ENCODE data around the gene DUOX1. TPM values are rescaled to one million over a fixed set of nuclear protein-coding genes. Genes with fewer than 3 reads are reported as not detected.

The DUOX1 gene
- total RNA-seq, 1 experiment from 2014 or later: 1.5 TPM

- DNase-seq (ENCODE audit: low spot score): no peak
These were observed 13.3 kb downstream of the DUOX1 start for GRCh38 chr15:45143056-45143455.

DNA sequence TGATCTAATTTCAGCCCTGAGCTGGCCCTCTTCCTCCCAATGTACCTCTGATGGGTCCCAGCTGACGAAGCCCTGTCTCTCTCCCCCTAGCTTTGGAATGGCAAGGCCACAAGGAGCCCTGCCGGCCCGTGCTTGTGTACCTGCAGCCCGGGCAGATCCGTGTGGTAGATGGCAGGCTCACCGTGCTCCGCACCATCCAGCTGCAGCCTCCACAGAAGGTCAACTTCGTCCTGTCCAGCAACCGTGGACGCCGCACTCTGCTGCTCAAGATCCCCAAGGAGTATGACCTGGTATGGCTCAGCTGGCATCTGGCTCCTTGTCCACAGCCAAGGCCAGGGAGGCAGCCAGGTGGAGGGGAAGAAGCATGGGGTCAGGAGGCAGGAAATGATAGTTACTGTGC lies 14.2 kb downstream of the DUOX1 start:
- no peak for DNase-seq (ENCODE audit: low spot score)

DNA sequence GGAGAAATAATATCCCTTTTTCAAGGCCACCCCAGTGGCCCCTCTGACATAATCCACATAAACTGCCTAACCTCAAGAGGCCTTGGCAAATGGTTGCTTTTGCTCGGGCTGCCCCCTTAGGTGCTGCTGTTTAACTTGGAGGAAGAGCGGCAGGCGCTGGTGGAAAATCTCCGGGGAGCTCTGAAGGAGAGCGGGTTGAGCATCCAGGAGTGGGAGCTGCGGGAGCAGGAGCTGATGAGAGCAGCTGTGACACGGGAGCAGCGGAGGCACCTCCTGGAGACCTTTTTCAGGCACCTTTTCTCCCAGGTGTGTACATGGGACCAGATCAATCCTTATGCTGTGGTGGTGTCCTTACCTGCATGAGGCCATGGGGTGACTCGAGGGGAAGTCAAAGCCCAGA lies 15.0 kb downstream of the DUOX1 start:
- DNase-seq (ENCODE audit: low spot score): no peak

DNA sequence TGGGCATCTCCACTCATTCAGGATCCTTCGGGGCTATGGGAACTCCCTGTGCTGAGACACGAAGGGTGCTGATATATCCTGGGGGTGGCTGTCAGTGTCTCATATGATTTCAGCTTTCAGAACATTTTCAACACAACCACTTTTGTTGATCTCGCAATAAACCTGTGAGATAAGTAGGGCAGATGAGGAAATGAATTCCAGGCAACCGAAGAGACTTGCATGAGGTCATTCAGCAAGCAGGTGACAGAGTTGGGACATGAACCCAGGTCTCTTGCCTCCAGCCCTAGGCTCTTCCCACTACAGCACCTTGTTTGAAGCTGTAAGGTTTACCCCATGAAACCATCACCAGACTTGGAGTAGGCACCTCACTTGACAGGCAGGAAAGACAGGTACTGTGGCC lies 16.6 kb downstream of the DUOX1 start:
- DNase-seq (ENCODE audit: low spot score): no peak

DNA sequence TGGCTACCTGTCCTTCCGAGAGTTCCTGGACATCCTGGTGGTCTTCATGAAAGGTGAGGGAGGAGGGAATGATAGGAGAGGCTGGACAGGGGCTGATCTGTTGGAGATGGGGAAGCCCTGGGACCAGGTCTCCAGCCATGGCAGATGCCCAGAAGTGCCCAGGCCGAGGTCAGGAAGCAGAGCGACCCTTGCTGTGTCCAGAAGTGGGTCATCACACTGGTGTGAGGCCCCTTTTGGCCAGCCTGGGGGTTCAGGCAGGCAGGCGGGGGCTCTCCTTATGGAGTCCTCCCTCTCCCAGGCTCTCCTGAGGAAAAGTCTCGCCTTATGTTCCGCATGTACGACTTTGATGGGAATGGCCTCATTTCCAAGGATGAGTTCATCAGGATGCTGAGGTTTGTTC lies 17.8 kb downstream of the DUOX1 start:
- DNase-seq (ENCODE audit: low spot score): no peak

- DNase-seq (ENCODE audit: low spot score): no peak
These were observed 18.6 kb downstream of the DUOX1 start for GRCh38 chr15:45148076-45149059.

- no peak for DNase-seq (ENCODE audit: low spot score)
These were observed 19.3 kb downstream of the DUOX1 start for GRCh38 chr15:45149060-45149459.

GRCh38 chr15:45150481-45150880 lies 20.7 kb downstream of the DUOX1 start:
- no peak for DNase-seq (ENCODE audit: low spot score)

DNA sequence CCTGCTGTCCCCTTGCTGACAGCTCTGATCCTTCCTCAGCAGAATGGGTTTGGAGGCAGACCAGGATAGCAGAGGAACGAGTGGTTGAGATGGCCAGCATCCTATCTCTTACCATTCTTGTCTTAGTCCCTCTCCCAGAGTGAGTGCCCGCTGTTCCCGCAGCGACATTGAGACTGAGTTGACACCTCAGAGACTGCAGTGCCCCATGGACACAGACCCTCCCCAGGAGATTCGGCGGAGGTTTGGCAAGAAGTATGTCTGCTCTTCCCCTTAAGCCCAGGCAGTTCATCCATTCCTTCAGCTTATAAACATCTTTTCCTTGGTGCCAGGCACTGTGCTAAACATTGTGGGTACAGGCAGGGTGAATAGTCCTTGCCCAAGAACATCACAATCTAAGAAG lies 21.2 kb downstream of the DUOX1 start:
- no peak for DNase-seq (ENCODE audit: low spot score)

- no peak for DNase-seq (ENCODE audit: low spot score)
These were observed 22.4 kb downstream of the DUOX1 start for GRCh38 chr15:45151998-45152828.

DNA sequence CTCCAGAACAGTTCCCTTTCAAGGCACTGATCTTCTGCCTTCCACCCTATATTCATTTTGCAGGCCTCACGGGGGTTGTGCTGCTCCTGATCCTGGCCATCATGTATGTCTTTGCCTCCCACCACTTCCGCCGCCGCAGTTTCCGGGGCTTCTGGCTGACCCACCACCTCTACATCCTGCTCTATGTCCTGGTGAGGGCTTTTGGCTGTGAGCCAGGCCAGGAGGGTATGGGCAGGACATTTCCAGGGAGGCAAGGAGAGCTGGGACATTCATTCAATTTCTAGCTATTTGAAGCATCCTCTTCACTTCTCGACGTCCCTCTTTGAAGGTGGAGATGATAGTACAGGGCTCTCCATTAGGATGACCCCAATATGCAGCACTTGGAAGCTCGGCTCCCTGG lies 25.9 kb downstream of the DUOX1 start:
- no peak for DNase-seq (ENCODE audit: low spot score)

GRCh38 chr15:45156744-45157455 lies 27.1 kb downstream of the DUOX1 start:
- no peak for DNase-seq (ENCODE audit: low spot score)

- DNase-seq (ENCODE audit: low spot score): no peak
These were observed 28.2 kb downstream of the DUOX1 start for GRCh38 chr15:45157974-45158373.

DNA sequence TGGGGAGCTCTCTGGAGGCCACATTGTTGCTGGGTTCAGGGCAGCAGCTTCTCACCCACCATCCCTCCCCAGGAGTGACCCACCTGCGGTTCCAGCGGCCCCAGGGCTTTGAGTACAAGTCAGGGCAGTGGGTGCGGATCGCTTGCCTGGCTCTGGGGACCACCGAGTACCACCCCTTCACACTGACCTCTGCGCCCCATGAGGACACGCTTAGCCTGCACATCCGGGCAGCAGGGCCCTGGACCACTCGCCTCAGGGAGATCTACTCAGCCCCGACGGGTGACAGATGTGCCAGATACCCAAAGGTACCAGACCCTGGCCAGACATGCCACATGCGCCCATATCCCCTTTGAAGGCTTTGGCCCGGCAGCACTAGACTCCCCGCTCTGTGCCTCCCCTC lies 31.9 kb downstream of the DUOX1 start:
- DNase-seq (ENCODE audit: low spot score): no peak

DNA sequence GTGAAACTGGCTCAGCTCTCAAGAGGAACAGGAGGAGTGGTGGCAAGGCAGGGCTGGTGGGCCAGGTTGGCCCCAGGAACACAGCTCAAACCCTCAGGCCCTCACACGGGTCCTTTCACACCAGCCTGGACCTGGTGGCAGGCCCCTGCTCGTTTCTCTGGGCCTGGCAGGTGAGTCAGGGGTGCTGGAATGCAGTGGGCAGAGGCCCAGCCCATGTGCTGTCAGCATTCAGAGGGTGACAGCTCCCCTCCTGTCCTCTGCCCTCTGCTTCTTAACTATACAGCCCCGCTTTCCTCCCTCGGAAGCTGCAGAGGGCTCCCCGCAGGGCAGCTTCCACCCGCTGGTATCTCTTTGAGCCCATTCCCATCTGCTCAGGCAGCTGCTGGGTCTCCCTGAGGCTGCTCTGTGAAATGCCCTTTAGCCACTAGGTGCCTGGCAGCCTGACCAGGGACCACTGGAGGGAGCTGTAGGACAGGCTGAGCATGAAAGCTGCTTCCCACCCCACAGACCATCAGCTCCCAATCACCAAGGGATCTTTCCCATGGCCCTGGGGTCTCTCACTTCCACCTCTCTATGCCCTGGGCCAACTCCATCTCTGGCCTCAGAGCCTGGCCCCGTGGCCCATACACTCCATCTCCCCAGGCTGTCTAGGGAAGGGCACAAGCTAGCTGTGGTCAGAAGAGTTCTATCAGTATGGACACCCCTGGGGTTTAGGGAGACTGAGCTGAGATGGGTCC lies 33.1 kb downstream of the DUOX1 start:
- DNase-seq (ENCODE audit: low spot score): peak; percentile 92

DNA sequence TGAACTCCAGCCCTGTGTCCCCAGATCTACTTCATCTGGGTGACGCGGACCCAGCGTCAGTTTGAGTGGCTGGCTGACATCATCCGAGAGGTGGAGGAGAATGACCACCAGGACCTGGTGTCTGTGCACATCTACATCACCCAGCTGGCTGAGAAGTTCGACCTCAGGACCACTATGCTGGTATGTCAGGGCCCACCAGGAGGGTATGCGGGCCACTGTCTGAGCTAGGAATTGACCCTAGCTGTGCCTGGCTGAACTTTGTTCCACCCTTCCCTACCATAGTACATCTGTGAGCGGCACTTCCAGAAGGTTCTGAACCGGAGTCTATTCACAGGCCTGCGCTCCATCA lies 33.7 kb downstream of the DUOX1 start:
- no peak for DNase-seq (ENCODE audit: low spot score)

DNA sequence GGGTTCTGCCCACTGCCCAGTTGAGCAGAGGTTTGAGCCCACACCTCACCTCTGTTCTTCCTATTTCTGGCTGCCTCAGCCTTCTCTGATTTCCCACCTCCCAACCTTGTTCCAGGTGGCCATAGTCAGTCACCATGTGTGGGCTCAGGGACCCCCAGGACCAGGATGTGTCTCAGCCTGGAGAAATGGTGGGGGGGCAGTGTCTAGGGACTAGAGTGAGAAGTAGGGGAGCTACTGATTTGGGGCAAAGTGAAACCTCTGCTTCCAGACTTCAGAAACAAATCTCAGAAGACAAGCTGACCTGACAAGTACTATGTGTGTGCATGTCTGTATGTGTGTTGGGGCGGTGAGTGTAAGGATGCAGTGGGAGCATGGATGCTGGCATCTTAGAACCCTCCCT lies 35.1 kb downstream of the DUOX1 start:
- DNase-seq (ENCODE audit: low spot score): no peak

- no peak for DNase-seq (ENCODE audit: low spot score)
These were observed 35.7 kb downstream of the DUOX1 start for GRCh38 chr15:45165536-45165935.

DNA sequence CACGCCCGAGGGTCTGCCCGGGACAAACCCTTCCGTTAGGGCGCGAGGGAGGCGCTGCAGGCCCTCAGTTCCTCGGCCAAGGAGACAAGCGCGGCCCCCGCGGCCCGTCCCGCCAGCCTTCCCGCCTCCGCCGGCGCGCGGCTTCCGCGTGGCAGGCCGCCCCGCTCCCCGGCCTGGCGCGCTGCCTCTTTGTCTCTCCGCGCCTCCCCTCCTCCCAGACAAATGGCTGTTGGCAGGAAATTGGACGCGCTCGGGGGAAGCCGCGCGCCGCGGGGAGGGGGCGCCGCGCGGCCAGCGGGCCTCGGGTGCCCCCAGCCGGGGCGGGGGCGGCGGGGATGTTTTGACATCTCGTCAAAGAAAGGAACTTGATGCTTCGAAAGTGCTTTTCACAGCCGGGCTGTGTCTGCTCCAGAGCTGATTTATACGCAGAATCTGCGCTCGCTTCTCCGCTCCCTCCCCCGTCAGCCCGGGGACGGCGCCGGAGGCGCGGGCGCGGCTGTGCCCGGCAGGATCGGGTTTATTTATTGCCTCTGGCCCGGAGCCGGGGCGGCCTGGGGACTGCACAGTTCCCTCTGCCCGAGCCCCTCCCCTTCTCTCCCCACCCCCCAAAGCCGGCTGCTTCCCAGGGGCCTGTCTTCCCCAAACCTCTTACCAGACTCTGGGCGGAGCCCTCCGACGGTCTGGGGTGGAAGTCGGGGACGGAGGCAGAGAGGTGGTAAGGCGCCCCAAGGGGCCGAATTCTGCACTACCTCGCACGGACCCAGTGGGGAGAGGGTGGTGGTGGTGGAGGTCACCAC lies 37.2 kb downstream of the DUOX1 start:
- DNase-seq (ENCODE audit: low spot score): peak; percentile 92

DNA sequence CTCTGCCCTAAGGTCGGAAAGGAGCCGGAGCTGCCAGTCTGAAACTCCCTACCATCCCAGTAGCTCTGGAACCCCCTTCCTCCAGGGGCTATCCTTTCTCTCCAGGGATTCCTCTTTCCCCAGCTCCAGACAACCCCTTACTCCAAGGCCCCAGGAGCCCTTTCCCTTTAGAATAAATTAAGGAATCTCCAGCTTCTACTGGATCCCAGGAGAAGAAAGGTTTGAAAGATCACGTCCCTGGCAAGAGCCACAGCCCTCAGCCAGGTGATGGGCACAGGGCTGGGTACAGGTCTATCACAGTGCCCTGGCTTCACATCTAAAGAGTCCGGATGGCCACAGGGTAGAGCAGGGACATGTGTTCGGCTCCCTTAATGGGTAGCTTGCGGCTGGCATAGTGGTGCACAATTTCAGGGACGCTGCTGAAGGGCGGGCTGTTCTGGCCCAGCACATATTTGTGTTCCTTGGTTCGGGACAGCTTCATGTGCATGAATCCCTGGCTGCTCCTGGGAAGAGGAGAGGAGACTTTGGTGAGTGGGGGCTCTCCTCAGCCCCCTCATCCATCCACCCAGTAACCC lies 37.9 kb downstream of the DUOX1 start:
- DNase-seq (ENCODE audit: low spot score): no peak

Data from HT-29 (cell line).